ENCODE measurements around the gene IFNLR1. TPM values are rescaled to one million over a fixed set of nuclear protein-coding genes. Genes with fewer than 3 reads are reported as not detected.
A peak's percentile ranks its signal among the peaks of the same experiment; 100 is the strongest.

The IFNLR1 gene
- total and polyA plus RNA-seq, 8 donors: 2.3 to 8.4 (median 4.0) TPM

GRCh38 chr1:24222008-24222605 lies 35.0 kb upstream of the IFNLR1 start:
- WGBS, 2 donors: 66 to 68% methylated on average over 9 of the region's 9 CpGs

GRCh38 chr1:24221246-24221645 lies 34.2 kb upstream of the IFNLR1 start:
- no peaks in the 10 kb centered on the region for H3K4me1 ChIP-seq
- no peak for TF ChIP-seq CTCF (IDR thresholded peaks at IDR 0.05)
- no peaks in the 10 kb centered on the region for H3K27me3 ChIP-seq
- DNase-seq (no peak), FAIRE-seq (no peak), ATAC-seq (no peak)
- intact Hi-C loops (cut with DNase I): no loop called here
- 70 to 72% methylated on average over 2 of the region's 2 CpGs for WGBS, 2 donors
- no peak overlapping the region for H3K27ac ChIP-seq
- no peak overlapping the region for H3K4me3 ChIP-seq
- H3K9me3 ChIP-seq: no peaks in the 10 kb centered on the region
- H3K36me3 ChIP-seq: no peaks in the 10 kb centered on the region

More at GRCh38 chr1:24222008-24222605, 35.0 kb upstream of the IFNLR1 start:
- intact Hi-C loops (cut with DNase I): no loop called here
- Histone ChIP-seq H3K36me3 (no peaks in the 10 kb centered on the region), H3K9me3 (no peaks in the 10 kb centered on the region), H3K4me3 (no peak overlapping the region), H3K4me1 (no peaks in the 10 kb centered on the region), H3K27me3 (no peaks in the 10 kb centered on the region), H3K27ac (no peak overlapping the region)
- DNase-seq: no peak
- TF ChIP-seq CTCF (IDR thresholded peaks at IDR 0.05): no peak
- no peak for ATAC-seq
- no peak for FAIRE-seq

- peak; percentile 48 to 82 (median 66) for ATAC-seq
- no peak for FAIRE-seq
- intact Hi-C loops (cut with DNase I): loop anchor here in 1 of 3 donors (10.0 kb wide), 1 partner anchor 168 kb away; no protein-coding TSS in a partner anchor
- H3K4me1 ChIP-seq: no peaks in the 10 kb centered on the region
- H3K27ac ChIP-seq: no peak overlapping the region
- H3K4me3 ChIP-seq: no peak overlapping the region
- no peaks in the 10 kb centered on the region for H3K9me3 ChIP-seq
- TF ChIP-seq CTCF (IDR thresholded peaks at IDR 0.05): no peak
- peak in 4 of 6 donors; percentile 21 to 60 (median 54) for DNase-seq
- 15% methylated on average over 14 of the region's 14 CpGs for WGBS, 2 donors
- H3K27me3 ChIP-seq: no peaks in the 10 kb centered on the region
- H3K36me3 ChIP-seq: no peaks in the 10 kb centered on the region
These were observed 29.4 kb upstream of the IFNLR1 start for GRCh38 chr1:24216276-24217074.

- DNase-seq (no peak), ATAC-seq (no peak), FAIRE-seq (no peak)
- Histone ChIP-seq H3K27ac (no peak overlapping the region), H3K9me3 (no peaks in the 10 kb centered on the region), H3K4me3 (no peak overlapping the region), H3K36me3 (no peaks in the 10 kb centered on the region), H3K27me3 (no peaks in the 10 kb centered on the region), H3K4me1 (no peaks in the 10 kb centered on the region)
- TF ChIP-seq CTCF (IDR thresholded peaks at IDR 0.05): no peak
- intact Hi-C loops (cut with DNase I): loop anchor here in 1 of 3 donors (10.0 kb wide), 1 partner anchor 169 kb away; no protein-coding TSS in a partner anchor
- WGBS, 2 donors: 66 to 92% methylated on average over 6 of the region's 6 CpGs
These were observed 28.2 kb upstream of the IFNLR1 start for GRCh38 chr1:24215226-24215814.
